Loucy (cell line): ENCODE results near the gene OR5W2.

ENCODE experiments used
- EZH2phosphoT487 ChIP-seq: fragments of 200-600 bp; IDR thresholded peaks from 2 replicates; pipeline ENCODE4 v1.6.1; 2018; ENCODE audit warnings: antibody characterized with exemption, mild to moderate bottlenecking, moderate library complexity, borderline replicate concordance
- TF ChIP-seq, protein P1 (sequence below): fragments of 200-600 bp; sonication (generic); conservative IDR thresholded peaks from 2 replicates; pipeline ENCODE4 v1.5.1; 2014; ENCODE audit warnings: mild to moderate bottlenecking, antibody characterized with exemption, low read length

DNA sequence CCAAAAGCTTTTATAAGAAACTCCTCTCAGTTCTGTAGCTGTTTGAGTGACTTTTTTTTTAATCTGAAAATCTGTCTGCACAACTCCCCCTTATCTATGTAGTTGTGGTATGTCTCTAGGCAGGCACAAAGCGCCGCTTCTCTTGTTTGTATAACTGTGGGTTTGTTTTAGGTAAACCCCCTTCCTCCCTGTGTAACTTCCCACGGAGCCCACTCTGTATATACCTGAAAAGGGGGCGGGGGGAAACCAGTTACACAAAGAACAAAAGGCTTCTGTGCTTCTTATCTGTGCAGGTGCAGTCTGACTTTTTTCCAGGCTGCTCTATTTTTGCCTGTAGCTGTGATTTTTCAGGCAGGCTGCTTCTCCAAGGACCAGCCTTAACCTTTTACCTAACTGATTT, 42.1 kb upstream of the OR5W2 start:
- TF ChIP-seq, protein P1, sequence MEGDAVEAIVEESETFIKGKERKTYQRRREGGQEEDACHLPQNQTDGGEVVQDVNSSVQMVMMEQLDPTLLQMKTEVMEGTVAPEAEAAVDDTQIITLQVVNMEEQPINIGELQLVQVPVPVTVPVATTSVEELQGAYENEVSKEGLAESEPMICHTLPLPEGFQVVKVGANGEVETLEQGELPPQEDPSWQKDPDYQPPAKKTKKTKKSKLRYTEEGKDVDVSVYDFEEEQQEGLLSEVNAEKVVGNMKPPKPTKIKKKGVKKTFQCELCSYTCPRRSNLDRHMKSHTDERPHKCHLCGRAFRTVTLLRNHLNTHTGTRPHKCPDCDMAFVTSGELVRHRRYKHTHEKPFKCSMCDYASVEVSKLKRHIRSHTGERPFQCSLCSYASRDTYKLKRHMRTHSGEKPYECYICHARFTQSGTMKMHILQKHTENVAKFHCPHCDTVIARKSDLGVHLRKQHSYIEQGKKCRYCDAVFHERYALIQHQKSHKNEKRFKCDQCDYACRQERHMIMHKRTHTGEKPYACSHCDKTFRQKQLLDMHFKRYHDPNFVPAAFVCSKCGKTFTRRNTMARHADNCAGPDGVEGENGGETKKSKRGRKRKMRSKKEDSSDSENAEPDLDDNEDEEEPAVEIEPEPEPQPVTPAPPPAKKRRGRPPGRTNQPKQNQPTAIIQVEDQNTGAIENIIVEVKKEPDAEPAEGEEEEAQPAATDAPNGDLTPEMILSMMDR = no peak
- no peak for TF ChIP-seq EZH2phosphoT487
